C4-2B (cell line): ENCODE results near the gene QKI.

ENCODE experiments used
- ZFX ChIP-seq: fragments of 450-650 bp; IDR thresholded peaks from 2 replicates; pipeline ENCODE4 v1.6.1; 2017
- TF ChIP-seq, protein P1 (sequence below): fragments of 450-650 bp; conservative IDR thresholded peaks from 2 replicates; pipeline ENCODE4 v1.5.1; 2017; ENCODE audit warnings: mild to moderate bottlenecking

DNA sequence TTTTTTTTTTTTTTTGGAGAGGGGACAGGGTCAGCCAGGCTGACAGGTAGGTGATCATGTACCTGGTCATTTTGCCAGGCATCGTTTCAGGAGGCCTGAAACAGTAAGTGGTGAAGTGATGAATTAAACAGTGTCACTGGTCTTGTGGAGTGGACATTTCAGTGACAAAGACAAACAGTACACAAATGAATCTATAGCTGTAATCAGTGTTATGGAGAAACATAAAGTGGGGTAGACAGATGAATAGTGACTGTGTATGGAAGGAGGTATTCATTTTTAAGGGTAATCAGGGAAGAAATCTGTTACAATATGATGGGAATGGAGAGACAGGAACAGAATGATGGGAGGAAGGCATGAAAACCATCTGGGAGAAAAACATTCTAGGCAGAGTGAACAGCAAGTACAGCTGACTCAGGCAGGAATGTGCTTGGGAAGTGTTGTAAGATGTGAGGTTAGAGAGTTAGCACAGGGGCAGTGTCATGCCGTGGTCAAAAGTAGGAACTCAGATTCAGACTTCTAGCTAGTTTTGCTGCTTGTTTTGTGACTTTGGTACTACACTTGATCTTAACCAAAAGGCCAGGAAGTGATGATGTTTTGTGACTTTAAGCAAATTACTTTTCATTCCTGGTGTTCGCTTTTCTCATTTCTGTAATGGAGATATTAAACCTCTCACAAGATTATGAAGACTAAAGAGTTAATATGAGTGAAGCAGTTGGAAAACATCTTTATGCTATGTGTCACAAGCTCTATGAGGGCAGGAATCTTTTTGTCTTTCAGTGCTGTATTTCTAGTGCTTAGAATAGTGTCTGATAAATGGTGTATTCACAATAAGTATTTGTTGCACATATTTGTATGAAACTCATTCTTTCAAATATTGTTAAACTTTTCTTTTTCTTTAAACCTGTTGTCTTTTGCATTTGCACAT lies 43.4 kb downstream of the QKI start:
- no peak for TF ChIP-seq ZFX
- TF ChIP-seq, protein P1, sequence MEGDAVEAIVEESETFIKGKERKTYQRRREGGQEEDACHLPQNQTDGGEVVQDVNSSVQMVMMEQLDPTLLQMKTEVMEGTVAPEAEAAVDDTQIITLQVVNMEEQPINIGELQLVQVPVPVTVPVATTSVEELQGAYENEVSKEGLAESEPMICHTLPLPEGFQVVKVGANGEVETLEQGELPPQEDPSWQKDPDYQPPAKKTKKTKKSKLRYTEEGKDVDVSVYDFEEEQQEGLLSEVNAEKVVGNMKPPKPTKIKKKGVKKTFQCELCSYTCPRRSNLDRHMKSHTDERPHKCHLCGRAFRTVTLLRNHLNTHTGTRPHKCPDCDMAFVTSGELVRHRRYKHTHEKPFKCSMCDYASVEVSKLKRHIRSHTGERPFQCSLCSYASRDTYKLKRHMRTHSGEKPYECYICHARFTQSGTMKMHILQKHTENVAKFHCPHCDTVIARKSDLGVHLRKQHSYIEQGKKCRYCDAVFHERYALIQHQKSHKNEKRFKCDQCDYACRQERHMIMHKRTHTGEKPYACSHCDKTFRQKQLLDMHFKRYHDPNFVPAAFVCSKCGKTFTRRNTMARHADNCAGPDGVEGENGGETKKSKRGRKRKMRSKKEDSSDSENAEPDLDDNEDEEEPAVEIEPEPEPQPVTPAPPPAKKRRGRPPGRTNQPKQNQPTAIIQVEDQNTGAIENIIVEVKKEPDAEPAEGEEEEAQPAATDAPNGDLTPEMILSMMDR, result no peak
